Measurements from ENCODE around the gene ECM1.

The ECM1 gene

GRCh38 chr1:150546294-150546937, 38.5 kb downstream of the ECM1 start:
- no peak for TF ChIP-seq CTCF (IDR thresholded peaks at IDR 0.05; ENCODE audit: control insufficient read depth, insufficient read depth, low read depth, low read length, missing control alignments)
- no peak for DNase-seq (ENCODE audit: low read depth)
- H3K4me3 ChIP-seq (ENCODE audit: control insufficient read depth, low read depth, low read length) = no peak overlapping the region

GRCh38 chr1:150548324-150548631, 40.4 kb downstream of the ECM1 start:
- peak overlapping the region; percentile 54 for H3K4me3 ChIP-seq (ENCODE audit: control insufficient read depth, low read depth, low read length)
- TF ChIP-seq CTCF (IDR thresholded peaks at IDR 0.05; ENCODE audit: control insufficient read depth, insufficient read depth, low read depth, low read length, missing control alignments) = no peak
- no peak for DNase-seq (ENCODE audit: low read depth)

GRCh38 chr1:150548632-150549495, 41.0 kb downstream of the ECM1 start, which contains the start of gene ADAMTSL4:
TSS of gene ADAMTSL4 (plus strand) at chr1:150549408. CDS start at chr1:150552289, 2,881 bp downstream.
- no peak for DNase-seq (ENCODE audit: low read depth)
- TF ChIP-seq CTCF (IDR thresholded peaks at IDR 0.05; ENCODE audit: control insufficient read depth, insufficient read depth, low read depth, low read length, missing control alignments) = peak; percentile 17
- peak within 1 kb of the TSS; percentile 54 for H3K4me3 ChIP-seq (ENCODE audit: control insufficient read depth, low read depth, low read length)

- peak; percentile 27 for TF ChIP-seq CTCF (IDR thresholded peaks at IDR 0.05; ENCODE audit: control insufficient read depth, insufficient read depth, low read depth, low read length, missing control alignments)
- H3K4me3 ChIP-seq (ENCODE audit: control insufficient read depth, low read depth, low read length) = peak overlapping the region; percentile 54
- no peak for DNase-seq (ENCODE audit: low read depth)
Measured at GRCh38 chr1:150549496-150550221, 41.8 kb downstream of the ECM1 start.

GRCh38 chr1:150550222-150551050, 42.5 kb downstream of the ECM1 start:
- peak overlapping the region; percentile 10; the same call in 1 of the 2 replicates for H3K4me3 ChIP-seq (ENCODE audit: control insufficient read depth, low read depth, low read length)
- DNase-seq (ENCODE audit: low read depth) = no peak

More at GRCh38 chr1:150550222-150551050, 42.5 kb downstream of the ECM1 start:
- no peak for TF ChIP-seq CTCF (IDR thresholded peaks at IDR 0.05; ENCODE audit: control insufficient read depth, insufficient read depth, low read depth, low read length, missing control alignments)
